Tibial artery (tissue), 4 donors: ENCODE data around the gene ARHGAP8.

ENCODE experiments used
- DNase-seq, 2 donors: peaks; one replicate each; pipeline ENCODE4 v3.0.0-alpha.2; 2019
- H3K27ac ChIP-seq, 2 donors: fragments of 200-600 bp; sonication (generic) in 1 of 2; 1 replicate in 1 of 2; 2 replicates in 1 of 2; pipeline ENCODE4 v1.5.1; 2018 to 2019; ENCODE audit warnings: mild to moderate bottlenecking in 1 of 2
- H3K27me3 ChIP-seq, 2 donors: fragments of 200-600 bp; sonication (generic) in 1 of 2; one replicate each; pipeline versions ENCODE4 v1.5.1 to v1.6.0; 2016 to 2019
- H3K36me3 ChIP-seq, 3 donors: fragments of 200-600 bp; sonication (generic) in 2 of 3; one replicate each; pipeline ENCODE4 v1.5.1; 2016 to 2019; ENCODE audit warnings: mild to moderate bottlenecking in 2 of 3
- H3K4me1 ChIP-seq, 4 donors: fragments of 200-600 bp; sonication (generic) in 2 of 4; 1 replicate in 3 of 4; 2 replicates in 1 of 4; pipeline ENCODE4 v1.5.1; 2016 to 2019
- H3K4me3 ChIP-seq, 2 donors: fragments of 200-600 bp; sonication (generic) in 1 of 2; 1 replicate in 1 of 2; 2 replicates in 1 of 2; pipeline ENCODE4 v1.5.1; 2018 to 2019; ENCODE audit warnings: mild to moderate bottlenecking in 2 of 2
- H3K9me3 ChIP-seq, 3 donors: fragments of 200-600 bp; sonication (generic) in 1 of 3; one replicate each; pipeline ENCODE4 v1.5.1; 2016 to 2019
- intact Hi-C: fragments of 100-400 bp; cut with DNase I; formaldehyde crosslinking; loops from one replicate; pipeline ENCODE4 v1.15.0; 2023; ENCODE audit warnings: low total_unique reads
- TF ChIP-seq, protein P1 (sequence below), 2 experiments: fragments of 200-600 bp in 1 of 2; fragments of 450-650 bp in 1 of 2; IDR thresholded peaks; one replicate each; pipeline ENCODE4 v1.5.1; 2017 to 2019; ENCODE audit warnings: antibody characterized with exemption in 2 of 2, mild to moderate bottlenecking in 1 of 2, moderate library complexity in 1 of 2

The ARHGAP8 gene

DNA sequence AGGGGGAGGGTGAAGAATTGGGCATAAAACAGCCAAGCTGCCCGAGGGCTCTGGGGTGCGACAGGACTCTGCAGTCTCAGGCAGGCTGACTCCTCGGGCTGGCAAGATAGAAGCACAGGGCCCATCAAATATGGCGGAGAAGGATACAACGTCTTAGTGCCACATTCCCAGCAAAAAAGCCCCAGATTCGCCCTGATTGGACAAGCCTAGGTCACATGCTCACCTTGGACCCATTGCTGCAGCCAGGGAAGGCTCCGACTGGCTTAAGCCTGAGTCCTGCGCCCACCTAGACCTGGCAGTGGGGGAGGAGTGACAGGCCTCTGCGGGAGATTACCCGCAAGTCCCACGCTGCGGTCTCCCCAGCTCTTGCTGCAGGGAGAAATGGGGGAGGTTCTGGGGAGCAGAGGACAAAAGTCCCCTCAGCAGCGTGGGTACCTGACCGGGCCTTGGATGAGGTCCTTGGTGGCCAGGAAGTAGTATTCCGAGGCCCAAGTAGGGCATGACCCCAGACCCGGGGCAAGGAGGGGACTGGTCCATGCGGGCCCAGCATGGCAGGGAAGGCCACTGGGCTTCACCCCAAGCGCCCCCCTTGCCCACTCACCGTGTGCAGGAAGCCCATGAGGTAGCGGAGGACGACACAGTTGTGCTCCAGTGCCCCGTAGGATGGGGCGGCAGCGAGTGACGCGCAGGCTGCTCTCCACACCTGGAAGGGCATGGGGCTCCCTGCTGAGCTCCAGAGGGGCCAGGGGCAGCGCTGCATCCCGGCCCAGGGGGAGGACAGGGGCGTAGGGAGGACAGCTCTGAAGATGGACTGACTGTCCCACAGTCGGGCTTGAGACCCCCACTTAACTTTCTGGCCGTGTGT is 113.0 kb downstream of the ARHGAP8 start:
- Histone ChIP-seq H3K27ac (no peak overlapping the region), H3K36me3 (no peaks in the 10 kb centered on the region), H3K9me3 (no peaks in the 10 kb centered on the region), H3K27me3 (no peaks in the 10 kb centered on the region), H3K4me3 (no peak overlapping the region), H3K4me1 (no peaks in the 10 kb centered on the region)
- TF ChIP-seq, protein P1, sequence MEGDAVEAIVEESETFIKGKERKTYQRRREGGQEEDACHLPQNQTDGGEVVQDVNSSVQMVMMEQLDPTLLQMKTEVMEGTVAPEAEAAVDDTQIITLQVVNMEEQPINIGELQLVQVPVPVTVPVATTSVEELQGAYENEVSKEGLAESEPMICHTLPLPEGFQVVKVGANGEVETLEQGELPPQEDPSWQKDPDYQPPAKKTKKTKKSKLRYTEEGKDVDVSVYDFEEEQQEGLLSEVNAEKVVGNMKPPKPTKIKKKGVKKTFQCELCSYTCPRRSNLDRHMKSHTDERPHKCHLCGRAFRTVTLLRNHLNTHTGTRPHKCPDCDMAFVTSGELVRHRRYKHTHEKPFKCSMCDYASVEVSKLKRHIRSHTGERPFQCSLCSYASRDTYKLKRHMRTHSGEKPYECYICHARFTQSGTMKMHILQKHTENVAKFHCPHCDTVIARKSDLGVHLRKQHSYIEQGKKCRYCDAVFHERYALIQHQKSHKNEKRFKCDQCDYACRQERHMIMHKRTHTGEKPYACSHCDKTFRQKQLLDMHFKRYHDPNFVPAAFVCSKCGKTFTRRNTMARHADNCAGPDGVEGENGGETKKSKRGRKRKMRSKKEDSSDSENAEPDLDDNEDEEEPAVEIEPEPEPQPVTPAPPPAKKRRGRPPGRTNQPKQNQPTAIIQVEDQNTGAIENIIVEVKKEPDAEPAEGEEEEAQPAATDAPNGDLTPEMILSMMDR (IDR thresholded peaks at IDR 0.05): no peak
- DNase-seq: no peak
- intact Hi-C loops: no loop called here

DNA sequence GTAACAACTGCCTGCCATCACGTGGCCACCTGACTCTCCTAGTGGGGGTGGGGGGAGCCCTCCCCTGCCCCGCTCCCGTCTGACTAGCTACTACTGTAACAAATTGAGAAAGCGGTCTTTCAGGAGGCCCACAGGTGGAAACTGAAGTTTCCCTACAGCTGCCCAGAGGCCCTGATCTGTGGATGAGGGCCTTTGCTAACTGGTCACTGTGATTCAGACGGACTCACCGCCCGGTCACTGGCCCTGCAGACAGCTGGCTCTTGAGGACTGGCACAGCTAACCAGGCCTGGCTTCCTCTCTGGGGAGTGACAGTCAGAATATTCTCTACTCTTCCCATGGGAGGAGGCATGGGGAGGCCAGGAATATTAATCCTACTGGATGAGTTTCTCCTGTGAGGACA is 116.8 kb downstream of the ARHGAP8 start:
- Histone ChIP-seq H3K36me3 (no peaks in the 10 kb centered on the region), H3K4me1 (no peaks in the 10 kb centered on the region), H3K9me3 (peaks cover 0 to 12% (median 0%) of the 10 kb centered on the region in 3 donors), H3K27ac (no peak overlapping the region), H3K4me3 (no peak overlapping the region), H3K27me3 (no peaks in the 10 kb centered on the region)
- no peak for DNase-seq
- intact Hi-C loops: no loop called here
- TF ChIP-seq, protein P1 (IDR thresholded peaks at IDR 0.05): no peak

DNA sequence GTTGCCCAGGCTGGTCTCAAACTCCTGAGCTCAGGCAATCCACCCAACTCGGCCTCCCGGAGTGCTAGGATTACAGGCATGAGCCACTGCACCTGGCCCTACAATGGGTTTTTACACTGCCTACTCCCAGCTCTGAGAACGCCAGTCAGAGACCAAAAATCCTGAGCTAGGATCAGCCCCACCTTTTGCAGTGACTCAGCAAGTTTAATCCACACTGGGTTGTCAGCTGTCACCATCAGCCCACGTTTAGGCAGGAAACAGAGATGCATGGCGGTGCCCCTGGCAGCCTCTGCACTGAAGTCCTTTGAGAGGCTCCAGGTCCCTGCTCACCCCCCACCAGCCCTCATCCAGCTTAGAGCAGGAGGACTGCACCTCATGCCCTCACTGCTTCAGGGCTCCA is 117.6 kb downstream of the ARHGAP8 start:
- Histone ChIP-seq H3K27me3 (no peaks in the 10 kb centered on the region), H3K4me3 (no peak overlapping the region), H3K27ac (no peak overlapping the region), H3K4me1 (no peaks in the 10 kb centered on the region), H3K9me3 (peaks cover 0 to 12% (median 0%) of the 10 kb centered on the region in 3 donors), H3K36me3 (no peaks in the 10 kb centered on the region)
- intact Hi-C loops: no loop called here
- TF ChIP-seq, protein P1 (IDR thresholded peaks at IDR 0.05): no peak
- no peak for DNase-seq

DNA sequence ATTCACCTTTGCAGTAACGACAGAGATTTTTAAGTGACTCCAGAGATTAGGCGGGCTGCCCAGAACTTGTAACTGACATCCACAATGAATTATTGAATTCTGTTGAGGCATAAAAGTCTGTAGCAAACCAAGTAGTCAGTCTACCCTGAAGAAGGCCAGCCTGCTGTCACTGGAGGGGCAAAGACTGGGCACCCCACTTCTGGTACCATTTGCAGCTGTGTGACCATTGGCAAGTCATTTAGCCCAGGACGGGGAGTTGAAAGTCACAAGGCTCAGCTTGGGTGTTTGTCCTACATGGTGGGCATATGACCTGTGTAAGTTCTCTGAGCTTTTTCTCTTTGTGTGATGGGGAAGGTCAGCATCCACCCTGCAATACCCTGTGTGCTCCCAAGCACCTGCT is 119.4 kb downstream of the ARHGAP8 start:
- no peak for DNase-seq

DNA sequence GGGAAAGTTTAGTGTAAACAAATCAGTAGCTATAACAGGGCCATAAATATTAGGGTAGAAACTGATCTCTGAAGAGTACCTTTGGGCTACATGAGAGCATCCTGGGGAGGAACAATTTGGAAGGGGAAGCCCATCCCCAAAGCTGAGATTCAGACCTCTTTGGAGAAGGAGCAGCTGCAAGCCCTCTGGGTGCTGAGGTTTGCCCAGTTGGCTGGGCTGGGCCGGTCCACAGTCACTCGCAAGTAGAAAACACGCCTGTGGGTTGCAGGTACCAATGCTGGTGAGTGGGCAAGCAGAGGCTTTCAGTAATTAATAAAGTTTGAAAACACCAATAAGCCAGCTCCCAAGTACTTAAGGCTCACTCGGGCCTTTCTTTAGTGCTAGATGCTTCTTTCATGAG is 124.5 kb downstream of the ARHGAP8 start:
- TF ChIP-seq, protein P1 (IDR thresholded peaks at IDR 0.05): no peak
- Histone ChIP-seq H3K36me3 (no peaks in the 10 kb centered on the region), H3K9me3 (peaks cover 0 to 16% (median 8%) of the 10 kb centered on the region in 3 donors), H3K27me3 (no peaks in the 10 kb centered on the region), H3K27ac (no peak overlapping the region), H3K4me3 (no peak overlapping the region), H3K4me1 (no peaks in the 10 kb centered on the region)
- DNase-seq: no peak
- intact Hi-C loops: no loop called here

More for the DNA sequence above, 119.4 kb downstream of the ARHGAP8 start:
- intact Hi-C loops: no loop called here
- Histone ChIP-seq H3K4me1 (no peaks in the 10 kb centered on the region), H3K36me3 (no peaks in the 10 kb centered on the region), H3K4me3 (no peak overlapping the region), H3K9me3 (peaks cover 0 to 12% (median 0%) of the 10 kb centered on the region in 3 donors), H3K27me3 (no peaks in the 10 kb centered on the region), H3K27ac (no peak overlapping the region)
- TF ChIP-seq, protein P1 (IDR thresholded peaks at IDR 0.05): no peak
